Right lobe of liver (tissue), 4 donors: ENCODE results near the gene ADAMTS16.

Experiments used
- POLR2A ChIP-seq: fragments of 450-650 bp; IDR thresholded peaks from one replicate; pipeline ENCODE4 v1.6.1; 2017; ENCODE audit warnings: antibody characterized with exemption, mild to moderate bottlenecking
- TF ChIP-seq, protein P1 (sequence below), 4 donors: fragments of 200-600 bp in 3 of 4; fragments of 450-650 bp in 1 of 4; IDR thresholded peaks; one replicate each; pipeline versions ENCODE4 v1.5.1 to v1.8.0; 2016 to 2022; ENCODE audit warnings: antibody characterized with exemption in 4 of 4, mild to moderate bottlenecking in 2 of 4
- donor health status: DM: no; HTN: no; CAD: no.
- donor health status: DM: no; HTN: no; CAD: no.
- donor health status: DM: no; HTN: yes; CAD: no.

GRCh38 chr5:5298068-5298633 is 158.0 kb downstream of the ADAMTS16 start:
- TF ChIP-seq, protein P1, sequence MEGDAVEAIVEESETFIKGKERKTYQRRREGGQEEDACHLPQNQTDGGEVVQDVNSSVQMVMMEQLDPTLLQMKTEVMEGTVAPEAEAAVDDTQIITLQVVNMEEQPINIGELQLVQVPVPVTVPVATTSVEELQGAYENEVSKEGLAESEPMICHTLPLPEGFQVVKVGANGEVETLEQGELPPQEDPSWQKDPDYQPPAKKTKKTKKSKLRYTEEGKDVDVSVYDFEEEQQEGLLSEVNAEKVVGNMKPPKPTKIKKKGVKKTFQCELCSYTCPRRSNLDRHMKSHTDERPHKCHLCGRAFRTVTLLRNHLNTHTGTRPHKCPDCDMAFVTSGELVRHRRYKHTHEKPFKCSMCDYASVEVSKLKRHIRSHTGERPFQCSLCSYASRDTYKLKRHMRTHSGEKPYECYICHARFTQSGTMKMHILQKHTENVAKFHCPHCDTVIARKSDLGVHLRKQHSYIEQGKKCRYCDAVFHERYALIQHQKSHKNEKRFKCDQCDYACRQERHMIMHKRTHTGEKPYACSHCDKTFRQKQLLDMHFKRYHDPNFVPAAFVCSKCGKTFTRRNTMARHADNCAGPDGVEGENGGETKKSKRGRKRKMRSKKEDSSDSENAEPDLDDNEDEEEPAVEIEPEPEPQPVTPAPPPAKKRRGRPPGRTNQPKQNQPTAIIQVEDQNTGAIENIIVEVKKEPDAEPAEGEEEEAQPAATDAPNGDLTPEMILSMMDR (IDR thresholded peaks at IDR 0.05): no peak
- TF ChIP-seq POLR2A: no peak
